Measurements from ENCODE around the gene IGLL5.

DNA sequence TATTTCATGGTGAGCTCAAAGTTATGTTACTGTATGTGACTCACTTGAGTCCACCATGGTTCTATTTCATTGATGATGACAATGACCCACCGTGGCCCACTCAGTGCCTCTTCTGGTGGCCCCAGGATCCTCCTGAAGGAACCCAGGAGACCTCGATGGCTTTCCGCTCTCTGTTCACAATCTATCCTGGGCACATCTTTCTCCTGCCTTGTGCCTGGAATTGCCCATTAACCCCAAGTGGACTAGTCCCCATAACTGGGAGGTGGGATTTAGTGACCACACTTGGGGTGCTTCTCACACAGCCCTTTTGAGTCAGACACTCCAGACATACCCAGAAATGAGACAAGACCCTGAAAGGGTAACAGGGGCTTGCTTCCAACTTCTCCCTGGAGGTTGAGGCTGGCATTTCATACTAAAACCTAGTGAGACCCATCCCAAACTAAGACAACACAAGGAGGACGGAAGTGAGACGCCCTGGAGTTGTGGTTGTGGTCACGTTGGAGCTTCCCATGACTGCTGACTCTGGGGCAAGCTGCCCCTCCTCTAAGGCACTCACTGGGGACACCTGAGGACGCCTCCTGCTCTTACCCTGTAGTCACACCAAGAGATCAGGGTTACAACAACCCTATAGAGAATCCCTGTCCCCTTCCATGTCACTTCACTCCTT is 22.1 kb downstream of the IGLL5 start:
- TF ChIP-seq, protein P1, sequence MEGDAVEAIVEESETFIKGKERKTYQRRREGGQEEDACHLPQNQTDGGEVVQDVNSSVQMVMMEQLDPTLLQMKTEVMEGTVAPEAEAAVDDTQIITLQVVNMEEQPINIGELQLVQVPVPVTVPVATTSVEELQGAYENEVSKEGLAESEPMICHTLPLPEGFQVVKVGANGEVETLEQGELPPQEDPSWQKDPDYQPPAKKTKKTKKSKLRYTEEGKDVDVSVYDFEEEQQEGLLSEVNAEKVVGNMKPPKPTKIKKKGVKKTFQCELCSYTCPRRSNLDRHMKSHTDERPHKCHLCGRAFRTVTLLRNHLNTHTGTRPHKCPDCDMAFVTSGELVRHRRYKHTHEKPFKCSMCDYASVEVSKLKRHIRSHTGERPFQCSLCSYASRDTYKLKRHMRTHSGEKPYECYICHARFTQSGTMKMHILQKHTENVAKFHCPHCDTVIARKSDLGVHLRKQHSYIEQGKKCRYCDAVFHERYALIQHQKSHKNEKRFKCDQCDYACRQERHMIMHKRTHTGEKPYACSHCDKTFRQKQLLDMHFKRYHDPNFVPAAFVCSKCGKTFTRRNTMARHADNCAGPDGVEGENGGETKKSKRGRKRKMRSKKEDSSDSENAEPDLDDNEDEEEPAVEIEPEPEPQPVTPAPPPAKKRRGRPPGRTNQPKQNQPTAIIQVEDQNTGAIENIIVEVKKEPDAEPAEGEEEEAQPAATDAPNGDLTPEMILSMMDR (IDR thresholded peaks at IDR 0.05), result no peak
- TF ChIP-seq POLR2A (IDR thresholded peaks at IDR 0.05), result no peak

Measured in testis (tissue), 2 donors.